ENCODE data around the gene CSRP3. TPM values are rescaled to one million over a fixed set of nuclear protein-coding genes. Genes with fewer than 3 reads are reported as not detected.

CSRP3 gene
- total RNA-seq, 4 donors from 2014 or later: not detected

DNA sequence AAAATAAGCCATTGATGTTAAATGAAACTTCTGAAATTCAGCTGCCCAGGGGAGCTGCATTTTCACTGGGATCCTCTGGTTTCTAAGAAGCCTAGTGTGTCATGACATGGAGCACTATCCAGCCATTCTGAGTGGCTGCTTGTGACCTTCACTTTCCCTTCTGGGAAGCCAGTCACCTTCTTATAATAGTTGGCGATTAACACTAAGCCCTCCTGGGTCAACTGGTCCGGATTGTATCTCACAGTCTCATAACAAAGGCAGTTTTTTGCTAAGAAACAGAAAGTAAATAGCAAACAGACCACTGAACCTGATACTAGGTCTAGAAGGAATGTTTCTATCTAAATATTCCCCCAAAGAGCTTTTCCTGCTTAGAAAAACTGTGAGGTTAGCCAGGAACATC is 7.9 kb downstream of the CSRP3 start:
- no peaks in the 10 kb centered on the region for H3K36me3 ChIP-seq
- WGBS: 84% methylated on average over 2 of the region's 2 CpGs

GRCh38 chr11:19191530-19192169 is 10.1 kb downstream of the CSRP3 start:
- Histone ChIP-seq H3K36me3 (no peaks in the 10 kb centered on the region), H3K9me3 (no peaks in the 10 kb centered on the region), H3K27ac (no peak overlapping the region), H3K27me3 (no peaks in the 10 kb centered on the region), H3K4me1 (no peaks in the 10 kb centered on the region), H3K4me3 (no peak overlapping the region)
- DNase-seq (ENCODE audit: low spot score in 2 of 2): no peak
- no peak for TF ChIP-seq POLR2A (IDR thresholded peaks at IDR 0.05)
- no peak for TF ChIP-seq POLR2AphosphoS5 (IDR thresholded peaks at IDR 0.05)
- 91% methylated on average over 7 of the region's 7 CpGs for WGBS

More for the DNA sequence above, 7.9 kb downstream of the CSRP3 start:
- no peak for TF ChIP-seq POLR2AphosphoS5 (IDR thresholded peaks at IDR 0.05)
- TF ChIP-seq EP300 (IDR thresholded peaks at IDR 0.05): no peak
- no peak for TF ChIP-seq POLR2A (IDR thresholded peaks at IDR 0.05)
- TF ChIP-seq, protein P1, sequence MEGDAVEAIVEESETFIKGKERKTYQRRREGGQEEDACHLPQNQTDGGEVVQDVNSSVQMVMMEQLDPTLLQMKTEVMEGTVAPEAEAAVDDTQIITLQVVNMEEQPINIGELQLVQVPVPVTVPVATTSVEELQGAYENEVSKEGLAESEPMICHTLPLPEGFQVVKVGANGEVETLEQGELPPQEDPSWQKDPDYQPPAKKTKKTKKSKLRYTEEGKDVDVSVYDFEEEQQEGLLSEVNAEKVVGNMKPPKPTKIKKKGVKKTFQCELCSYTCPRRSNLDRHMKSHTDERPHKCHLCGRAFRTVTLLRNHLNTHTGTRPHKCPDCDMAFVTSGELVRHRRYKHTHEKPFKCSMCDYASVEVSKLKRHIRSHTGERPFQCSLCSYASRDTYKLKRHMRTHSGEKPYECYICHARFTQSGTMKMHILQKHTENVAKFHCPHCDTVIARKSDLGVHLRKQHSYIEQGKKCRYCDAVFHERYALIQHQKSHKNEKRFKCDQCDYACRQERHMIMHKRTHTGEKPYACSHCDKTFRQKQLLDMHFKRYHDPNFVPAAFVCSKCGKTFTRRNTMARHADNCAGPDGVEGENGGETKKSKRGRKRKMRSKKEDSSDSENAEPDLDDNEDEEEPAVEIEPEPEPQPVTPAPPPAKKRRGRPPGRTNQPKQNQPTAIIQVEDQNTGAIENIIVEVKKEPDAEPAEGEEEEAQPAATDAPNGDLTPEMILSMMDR (IDR thresholded peaks at IDR 0.05): no peak
- H3K9me3 ChIP-seq: no peaks in the 10 kb centered on the region
- H3K4me3 ChIP-seq: no peak overlapping the region
- H3K4me1 ChIP-seq: no peaks in the 10 kb centered on the region
- no peak for DNase-seq (ENCODE audit: low spot score in 2 of 2)
- no peak overlapping the region for H3K27ac ChIP-seq
- H3K27me3 ChIP-seq: no peaks in the 10 kb centered on the region

DNA sequence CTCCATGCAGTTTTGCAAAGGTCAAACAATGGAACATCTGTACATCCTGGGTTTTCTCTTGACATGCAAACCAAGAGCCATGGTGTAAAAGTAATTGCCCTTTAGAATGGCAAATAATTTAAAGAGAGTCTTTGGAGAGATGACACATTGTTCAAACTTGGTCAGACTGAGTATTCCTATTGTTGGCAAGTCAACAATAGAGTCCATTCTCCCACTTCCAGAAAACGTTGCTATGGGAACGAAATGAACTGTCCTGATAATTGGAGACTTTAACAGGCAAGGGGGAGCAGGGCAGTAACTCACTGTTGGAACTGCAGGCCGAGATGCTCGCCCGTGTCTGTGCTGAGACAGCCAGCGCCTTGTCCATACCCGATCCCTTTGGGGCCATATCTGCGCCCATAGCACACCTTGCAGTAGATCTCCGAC is 13.9 kb downstream of the CSRP3 start:
- Histone ChIP-seq H3K36me3 (no peaks in the 10 kb centered on the region), H3K9me3 (no peaks in the 10 kb centered on the region), H3K4me1 (no peaks in the 10 kb centered on the region), H3K27ac (no peak overlapping the region), H3K27me3 (no peaks in the 10 kb centered on the region), H3K4me3 (no peak overlapping the region)
- no peak for DNase-seq (ENCODE audit: low spot score in 2 of 2)
- 89% methylated on average over 9 of the region's 9 CpGs for WGBS
- TF ChIP-seq POLR2AphosphoS5 (IDR thresholded peaks at IDR 0.05) (no peak), EP300 (IDR thresholded peaks at IDR 0.05) (no peak), POLR2A (IDR thresholded peaks at IDR 0.05) (no peak)
- TF ChIP-seq, protein P1 (IDR thresholded peaks at IDR 0.05): no peak

DNA sequence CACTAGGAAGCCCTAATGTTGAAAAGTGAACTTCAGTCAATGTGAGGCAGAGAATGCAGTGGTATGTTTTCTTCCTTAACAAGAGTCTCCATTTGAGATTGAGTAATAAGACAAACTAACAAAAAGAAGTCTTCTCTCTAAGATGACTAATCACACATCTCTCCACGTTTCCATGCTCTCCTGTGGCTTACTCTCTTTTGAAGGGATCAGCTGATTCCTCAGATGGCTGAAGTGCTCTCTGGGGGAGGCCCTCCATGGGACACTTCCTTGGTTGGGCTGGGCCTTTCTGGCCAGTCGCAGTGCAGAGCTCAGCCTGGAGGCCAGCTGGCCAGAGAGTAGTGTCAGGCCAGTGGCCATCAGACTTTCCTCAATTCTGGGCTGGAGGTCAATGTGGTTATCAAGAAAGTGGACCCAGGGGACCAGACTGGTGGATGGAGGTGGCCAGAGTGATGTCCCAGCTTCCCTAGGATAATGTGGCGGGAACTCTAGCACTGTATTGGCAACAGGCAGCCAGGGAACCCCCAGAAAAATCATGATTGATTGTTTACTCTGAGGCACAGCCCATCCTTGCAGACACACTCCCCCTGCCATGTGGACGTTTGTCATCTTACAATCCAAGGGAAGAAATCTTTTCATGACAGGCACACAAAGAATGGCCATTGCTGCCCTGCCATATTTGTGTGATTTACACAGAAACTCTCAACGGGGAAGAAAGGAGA is 14.5 kb downstream of the CSRP3 start:
- H3K4me1 ChIP-seq: no peaks in the 10 kb centered on the region
- no peak for DNase-seq (ENCODE audit: low spot score in 2 of 2)
- H3K27ac ChIP-seq: no peak overlapping the region
- no peaks in the 10 kb centered on the region for H3K36me3 ChIP-seq
- 75% methylated on average over 5 of the region's 5 CpGs for WGBS
- H3K4me3 ChIP-seq: no peak overlapping the region
- TF ChIP-seq POLR2A (IDR thresholded peaks at IDR 0.05) (no peak), EP300 (IDR thresholded peaks at IDR 0.05) (no peak), POLR2AphosphoS5 (IDR thresholded peaks at IDR 0.05) (no peak)
- TF ChIP-seq, protein P1 (IDR thresholded peaks at IDR 0.05): no peak
- no peaks in the 10 kb centered on the region for H3K27me3 ChIP-seq
- no peaks in the 10 kb centered on the region for H3K9me3 ChIP-seq

- no peaks in the 10 kb centered on the region for H3K27me3 ChIP-seq
- no peak for TF ChIP-seq POLR2AphosphoS5 (IDR thresholded peaks at IDR 0.05)
- TF ChIP-seq EP300 (IDR thresholded peaks at IDR 0.05): no peak
- TF ChIP-seq, protein P1 (IDR thresholded peaks at IDR 0.05): no peak
- TF ChIP-seq POLR2A (IDR thresholded peaks at IDR 0.05): no peak
- no peak overlapping the region for H3K27ac ChIP-seq
- WGBS: 73% methylated on average over 6 of the region's 6 CpGs
- no peaks in the 10 kb centered on the region for H3K9me3 ChIP-seq
- no peak overlapping the region for H3K4me3 ChIP-seq
- H3K36me3 ChIP-seq: no peaks in the 10 kb centered on the region
- no peak for DNase-seq (ENCODE audit: low spot score in 2 of 2)
- no peaks in the 10 kb centered on the region for H3K4me1 ChIP-seq
Measured at GRCh38 chr11:19185516-19186052, 16.2 kb downstream of the CSRP3 start.
